RWPE2 (cell line): ENCODE measurements around the gene BTG1.

Experiments used
- ATAC-seq: fragments of 200-7000 bp; cut with Tn5 transposase; 3 replicates; pipeline ENCODE4 v1.9.1; 2021; ENCODE audit warnings: low read depth
- DNase-seq: peaks from one replicate; pipeline ENCODE4 v3.0.0-alpha.2; 2020; ENCODE audit warnings: low spot score
- H3K27ac ChIP-seq: fragments of 450-650 bp; 2 replicates; pipeline ENCODE4 v1.5.1; 2017; ENCODE audit warnings: mild to moderate bottlenecking; ENCODE audit not compliant: poor library complexity, severe bottlenecking
- H3K27me3 ChIP-seq: fragments of 250-450 bp; sonication (Bioruptor Pico); 2 replicates; pipeline ENCODE4 v1.5.1; 2021; ENCODE audit warnings: mild to moderate bottlenecking, moderate library complexity; ENCODE audit not compliant: insufficient read depth, poor library complexity, severe bottlenecking
- H3K36me3 ChIP-seq: fragments of 250-450 bp; sonication (Bioruptor Pico); 2 replicates; pipeline ENCODE4 v1.5.1; 2020; ENCODE audit warnings: low read depth, mild to moderate bottlenecking, moderate library complexity
- H3K4me1 ChIP-seq: fragments of 250-450 bp; sonication (Bioruptor Pico); 2 replicates; pipeline ENCODE4 v1.5.1; 2021; ENCODE audit warnings: mild to moderate bottlenecking, moderate library complexity; ENCODE audit not compliant: insufficient read depth, poor library complexity, severe bottlenecking
- H3K4me3 ChIP-seq: fragments of 250-450 bp; sonication (Bioruptor Pico); 2 replicates; pipeline ENCODE4 v1.5.1; 2021; ENCODE audit warnings: mild to moderate bottlenecking, moderate library complexity; ENCODE audit not compliant: severe bottlenecking
- H3K9me3 ChIP-seq: fragments of 250-450 bp; sonication (Bioruptor Pico); 2 replicates; pipeline ENCODE4 v1.5.1; 2021; ENCODE audit warnings: mild to moderate bottlenecking, moderate library complexity; ENCODE audit not compliant: severe bottlenecking
- CTCF ChIP-seq: fragments of 450-650 bp; IDR thresholded peaks from one replicate; pipeline ENCODE4 v1.5.1; 2017; ENCODE audit warnings: mild to moderate bottlenecking, moderate library complexity; ENCODE audit not compliant: poor library complexity, severe bottlenecking

The BTG1 gene

GRCh38 chr12:92191061-92191460 is 45.4 kb upstream of the BTG1 start:
- no peak for DNase-seq
- Histone ChIP-seq H3K4me3 (no peak overlapping the region), H3K36me3 (no peaks in the 10 kb centered on the region), H3K27ac (no peak overlapping the region), H3K27me3 (no peaks in the 10 kb centered on the region), H3K9me3 (no peaks in the 10 kb centered on the region), H3K4me1 (no peaks in the 10 kb centered on the region)
- no peak for TF ChIP-seq CTCF
- ATAC-seq = no peak

- Histone ChIP-seq H3K27me3 (no peaks in the 10 kb centered on the region), H3K4me3 (no peak overlapping the region), H3K36me3 (no peaks in the 10 kb centered on the region), H3K27ac (no peak overlapping the region), H3K4me1 (no peaks in the 10 kb centered on the region), H3K9me3 (no peaks in the 10 kb centered on the region)
- DNase-seq (no peak), ATAC-seq (no peak)
- TF ChIP-seq CTCF = no peak
Observed at GRCh38 chr12:92188517-92189188, 43.0 kb upstream of the BTG1 start.

GRCh38 chr12:92186038-92186470 is 40.4 kb upstream of the BTG1 start:
- no peaks in the 10 kb centered on the region for H3K4me1 ChIP-seq
- no peaks in the 10 kb centered on the region for H3K9me3 ChIP-seq
- H3K27me3 ChIP-seq = no peaks in the 10 kb centered on the region
- ATAC-seq (no peak), DNase-seq (no peak)
- no peaks in the 10 kb centered on the region for H3K36me3 ChIP-seq
- no peak overlapping the region for H3K4me3 ChIP-seq
- no peak for TF ChIP-seq CTCF
- H3K27ac ChIP-seq = no peak overlapping the region

GRCh38 chr12:92185052-92185451 is 39.4 kb upstream of the BTG1 start:
- Histone ChIP-seq H3K27ac (no peak overlapping the region), H3K4me3 (no peak overlapping the region), H3K27me3 (no peaks in the 10 kb centered on the region), H3K4me1 (no peaks in the 10 kb centered on the region), H3K36me3 (no peaks in the 10 kb centered on the region), H3K9me3 (no peaks in the 10 kb centered on the region)
- no peak for DNase-seq
- no peak for TF ChIP-seq CTCF
- ATAC-seq = no peak

- ATAC-seq = no peak
- Histone ChIP-seq H3K36me3 (no peaks in the 10 kb centered on the region), H3K4me1 (no peaks in the 10 kb centered on the region), H3K27me3 (no peaks in the 10 kb centered on the region), H3K9me3 (no peaks in the 10 kb centered on the region), H3K27ac (no peak overlapping the region), H3K4me3 (no peak overlapping the region)
- no peak for DNase-seq
- no peak for TF ChIP-seq CTCF
Observed at GRCh38 chr12:92183575-92183974, 37.9 kb upstream of the BTG1 start.
